HCT116 (cell line): Measurements from ENCODE around the gene OR4D5.

Experiments used
- EZH2 ChIP-seq: fragments of 200-600 bp; sonication (generic); IDR thresholded peaks from 2 replicates; pipeline ENCODE4 v1.6.1; 2017; ENCODE audit warnings: antibody characterized with exemption, mixed run types
- POLR2A ChIP-seq: IDR thresholded peaks from 2 replicates; pipeline ENCODE4 v1.7.0; 2011; ENCODE audit warnings: borderline replicate concordance; ENCODE audit not compliant: insufficient read depth, insufficient read length; ENCODE audit errors: extremely low read depth
- TF ChIP-seq, protein P1 (sequence below), 3 experiments: fragments of 200-600 bp in 1 of 3; sonication (generic) in 1 of 3; IDR thresholded peaks in 2 of 3; conservative IDR thresholded peaks in 1 of 3; 2 replicates each; pipeline ENCODE4 v1.5.1; 2012 to 2017; ENCODE audit warnings: low read depth in 2 of 3, low read length in 2 of 3, antibody characterized with exemption in 1 of 3, borderline replicate concordance in 1 of 3, control low read depth in 1 of 3, mild to moderate bottlenecking in 1 of 3, mixed read lengths in 1 of 3, mixed run types in 1 of 3, moderate library complexity in 1 of 3; ENCODE audit not compliant: insufficient read depth in 1 of 3

DNA sequence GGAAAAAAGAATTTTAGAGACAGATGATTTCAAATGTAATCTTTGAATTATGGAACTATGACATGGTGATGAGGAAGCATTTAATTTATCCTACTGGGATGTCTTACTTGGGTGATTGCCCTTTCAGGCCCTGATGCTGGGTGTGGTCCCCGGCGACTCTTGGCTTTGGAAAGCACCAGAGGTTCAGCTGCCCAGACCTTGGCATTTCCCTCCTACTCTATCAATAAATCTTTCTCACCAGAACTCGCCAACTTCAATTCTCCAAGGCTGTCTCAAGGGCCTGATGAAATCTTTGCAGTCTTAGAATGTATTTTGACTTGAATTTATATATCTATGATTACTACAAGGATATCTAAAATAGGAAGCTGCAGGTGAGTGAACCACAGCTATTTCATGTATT, 18.5 kb upstream of the OR4D5 start:
- TF ChIP-seq POLR2A (no peak), EZH2 (no peak)
- TF ChIP-seq, protein P1, sequence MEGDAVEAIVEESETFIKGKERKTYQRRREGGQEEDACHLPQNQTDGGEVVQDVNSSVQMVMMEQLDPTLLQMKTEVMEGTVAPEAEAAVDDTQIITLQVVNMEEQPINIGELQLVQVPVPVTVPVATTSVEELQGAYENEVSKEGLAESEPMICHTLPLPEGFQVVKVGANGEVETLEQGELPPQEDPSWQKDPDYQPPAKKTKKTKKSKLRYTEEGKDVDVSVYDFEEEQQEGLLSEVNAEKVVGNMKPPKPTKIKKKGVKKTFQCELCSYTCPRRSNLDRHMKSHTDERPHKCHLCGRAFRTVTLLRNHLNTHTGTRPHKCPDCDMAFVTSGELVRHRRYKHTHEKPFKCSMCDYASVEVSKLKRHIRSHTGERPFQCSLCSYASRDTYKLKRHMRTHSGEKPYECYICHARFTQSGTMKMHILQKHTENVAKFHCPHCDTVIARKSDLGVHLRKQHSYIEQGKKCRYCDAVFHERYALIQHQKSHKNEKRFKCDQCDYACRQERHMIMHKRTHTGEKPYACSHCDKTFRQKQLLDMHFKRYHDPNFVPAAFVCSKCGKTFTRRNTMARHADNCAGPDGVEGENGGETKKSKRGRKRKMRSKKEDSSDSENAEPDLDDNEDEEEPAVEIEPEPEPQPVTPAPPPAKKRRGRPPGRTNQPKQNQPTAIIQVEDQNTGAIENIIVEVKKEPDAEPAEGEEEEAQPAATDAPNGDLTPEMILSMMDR (IDR thresholded peaks at IDR 0.05 in 2 of 3, conservative IDR thresholded peaks at IDR 0.05 in 1 of 3; ENCODE audit: borderline replicate concordance in 1 of 3, insufficient read depth in 1 of 3, low read depth in 2 of 3, low read length in 2 of 3) = no peak
